ENCODE data around the gene ZMIZ2.
"Not testable (repeated sequence)": the region's sequence is repeated elsewhere in the genome, so short reads cannot be mapped to it uniquely, and the experiment has no call there.

- not testable (repeated sequence) for TF ChIP-seq CTCF (conservative IDR thresholded peaks at IDR 0.05 in 1 of 2, IDR thresholded peaks at IDR 0.05 in 1 of 2; ENCODE audit: low read depth in 1 of 2, low read length in 2 of 2); EZH2 (IDR thresholded peaks at IDR 0.05; ENCODE audit: low read length, missing control alignments)
Observed at GRCh38 chr7:44785218-44785617, 36.6 kb downstream of the ZMIZ2 start.
